ENCODE measurements around the gene RNF183.

RNF183 gene

GRCh38 chr9:113319054-113319453, 15.9 kb upstream of the RNF183 start:
- no peak for TF ChIP-seq ZNF518A (tag by site-specific recombination; conservative IDR thresholded peaks at IDR 0.05; ENCODE audit: low read depth)
- no peak for TF ChIP-seq ZSCAN16 (tag by site-specific recombination; IDR thresholded peaks at IDR 0.05)
- TF ChIP-seq ZNF670 (tag by site-specific recombination; IDR thresholded peaks at IDR 0.05; ENCODE audit: low read depth) = no peak
- no peak for TF ChIP-seq ZNF837 (tag by site-specific recombination; IDR thresholded peaks at IDR 0.05)
- Histone ChIP-seq H3K36me3 (ENCODE audit: control insufficient read depth in 2 of 2, insufficient read depth in 1 of 2, low read length in 2 of 2) (no peaks in the 10 kb centered on the region), H3K9me3 (ENCODE audit: control insufficient read depth, insufficient read depth, low read depth, low read length) (no peaks in the 10 kb centered on the region), H3K27ac (ENCODE audit: extremely low read depth, low read depth, low read length) (no peak overlapping the region), H3K4me3 (ENCODE audit: low read depth, low read length) (no peak overlapping the region), H3K4me1 (ENCODE audit: control insufficient read depth, insufficient read depth, low read length) (no peaks in the 10 kb centered on the region)
- ChIA-PET POLR2A (interaction anchor here (0.5 to 2.6 kb wide), 3 partner anchors 21 to 860 kb away, joined by 3 to 7 read pairs (median 7); partner anchors contain the start of genes FKBP15, SLC31A1 and WDR31), CTCF (interaction anchor here (0.6 to 3.8 kb wide), 4 partner anchors 8 to 227 kb away, joined by 3 to 26 read pairs (median 4); no protein-coding TSS in a partner anchor)

- no peak for TF ChIP-seq ZNF211 (tag by site-specific recombination; IDR thresholded peaks at IDR 0.05; ENCODE audit: low read depth)
- TF ChIP-seq ZNF133 (tag by site-specific recombination; IDR thresholded peaks at IDR 0.05) = no peak
- TF ChIP-seq CTCF (tag by site-specific recombination; IDR thresholded peaks at IDR 0.05) = no peak
- TF ChIP-seq ZNF792 (tag by site-specific recombination; IDR thresholded peaks at IDR 0.05) = no peak
- TF ChIP-seq ZNF830 (tag by site-specific recombination; IDR thresholded peaks at IDR 0.05; ENCODE audit: low read depth) = no peak
- no peak for TF ChIP-seq ZNF175 (tag by site-specific recombination; IDR thresholded peaks at IDR 0.05)
- TF ChIP-seq PATZ1 (tag by site-specific recombination; IDR thresholded peaks at IDR 0.05) = no peak
- no peak for TF ChIP-seq ZNF362 (tag by site-specific recombination; IDR thresholded peaks at IDR 0.05)
- TF ChIP-seq ZNF341 (tag by site-specific recombination; IDR thresholded peaks at IDR 0.05; ENCODE audit: low read depth) = no peak
- no peaks in the 10 kb centered on the region for H3K36me3 ChIP-seq (ENCODE audit: control insufficient read depth in 2 of 2, insufficient read depth in 1 of 2, low read length in 2 of 2)
- H3K4me1 ChIP-seq (ENCODE audit: control insufficient read depth, insufficient read depth, low read length) = no peaks in the 10 kb centered on the region
- no peaks in the 10 kb centered on the region for H3K9me3 ChIP-seq (ENCODE audit: control insufficient read depth, insufficient read depth, low read depth, low read length)
- H3K4me3 ChIP-seq (ENCODE audit: low read depth, low read length) = no peak overlapping the region
- POLR2A ChIA-PET = interaction anchor here (2.6 kb wide), 1 partner anchor 22 kb away, joined by 7 read pairs; the partner anchor contains the start of gene WDR31
- no peak overlapping the region for H3K27ac ChIP-seq (ENCODE audit: extremely low read depth, low read depth, low read length)
- CTCF ChIA-PET = interaction anchor here (0.5 to 3.8 kb wide), 7 partner anchors 9 to 205 kb away, joined by 3 to 26 read pairs (median 3); partner anchors contain the start of gene ALAD
These were observed 14.6 kb upstream of the RNF183 start for GRCh38 chr9:113317777-113318176.

Data from HEK293 (cell line).